HG03521 (cell line): ENCODE data around the gene LITAFD.
A peak's percentile ranks its signal among the peaks of the same experiment; 100 is the strongest.
"Not testable (repeated sequence)": the region's sequence is repeated elsewhere in the genome, so short reads cannot be mapped to it uniquely, and the experiment has no call there.

Experiments
- ATAC-seq: cut with Tn5 transposase; IDR thresholded peaks from one replicate; pipeline ENCODE4 v1.9.1; 2021; ENCODE audit warnings: mild to moderate bottlenecking, moderate library complexity; ENCODE audit not compliant: unreplicated experiment

Gene LITAFD

DNA sequence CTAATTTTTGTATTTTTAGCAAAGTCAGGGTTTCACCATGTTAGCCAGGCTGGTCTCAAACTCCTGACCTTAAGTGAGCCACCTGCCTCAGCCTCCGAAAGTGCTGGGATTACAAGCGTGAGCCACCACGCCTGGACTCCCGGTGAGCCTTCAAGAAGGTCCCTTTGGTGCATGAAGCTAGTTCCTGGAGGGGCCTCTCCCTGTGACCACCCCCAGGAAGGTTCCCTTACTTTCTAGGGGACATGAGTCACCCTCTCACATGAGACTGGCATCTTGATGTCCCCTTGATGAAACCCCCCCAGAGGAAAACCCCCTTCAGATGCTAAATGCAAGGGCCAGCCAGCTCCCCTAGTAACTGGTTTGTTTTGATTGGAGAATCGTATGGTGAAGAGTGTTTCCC lies 26.2 kb upstream of the LITAFD start:
- no peak for ATAC-seq

DNA sequence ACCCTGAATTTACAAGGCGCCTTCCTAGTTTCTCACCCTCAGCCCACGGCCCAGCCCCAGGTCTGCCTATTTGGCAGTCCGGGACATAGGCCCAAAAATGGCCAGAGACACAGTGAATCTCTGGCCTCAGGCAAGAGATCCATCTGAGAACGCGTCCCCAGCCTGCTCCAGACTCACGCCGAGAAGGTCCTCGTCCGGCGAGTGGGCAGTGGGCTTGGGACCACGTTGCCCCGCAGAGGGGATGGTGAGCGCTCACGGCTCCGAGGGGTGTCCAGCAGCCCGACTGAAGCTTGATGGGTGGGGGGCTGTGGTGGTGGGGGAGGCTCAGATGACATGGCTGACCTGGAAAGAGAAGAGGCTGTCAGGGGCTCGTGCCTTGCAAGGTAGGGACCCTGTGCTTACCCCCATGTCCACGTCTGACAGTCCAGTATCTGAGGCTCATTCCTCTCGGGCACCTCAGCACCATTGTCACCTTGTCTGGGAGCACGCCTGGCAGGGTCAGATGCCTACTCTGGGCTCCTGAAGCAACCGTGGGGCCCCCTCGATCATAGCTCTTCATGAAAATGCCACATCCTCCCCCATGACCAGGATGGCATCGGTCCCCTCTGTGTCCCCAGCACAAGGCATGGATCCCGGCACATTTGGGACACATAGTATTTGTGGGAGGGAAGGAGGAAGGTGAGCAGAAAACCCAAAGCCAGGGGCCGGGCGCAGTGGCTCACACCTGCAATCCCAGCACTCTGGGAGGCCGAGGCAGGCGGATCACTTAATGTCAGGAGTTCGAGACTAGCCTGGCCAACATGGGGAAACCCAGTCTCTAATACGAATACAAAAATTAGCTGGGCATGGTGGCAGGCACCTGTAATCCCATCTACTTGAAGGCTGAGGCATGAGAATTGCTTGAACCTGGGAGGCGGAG lies 22.9 kb upstream of the LITAFD start:
- no peak for ATAC-seq

DNA sequence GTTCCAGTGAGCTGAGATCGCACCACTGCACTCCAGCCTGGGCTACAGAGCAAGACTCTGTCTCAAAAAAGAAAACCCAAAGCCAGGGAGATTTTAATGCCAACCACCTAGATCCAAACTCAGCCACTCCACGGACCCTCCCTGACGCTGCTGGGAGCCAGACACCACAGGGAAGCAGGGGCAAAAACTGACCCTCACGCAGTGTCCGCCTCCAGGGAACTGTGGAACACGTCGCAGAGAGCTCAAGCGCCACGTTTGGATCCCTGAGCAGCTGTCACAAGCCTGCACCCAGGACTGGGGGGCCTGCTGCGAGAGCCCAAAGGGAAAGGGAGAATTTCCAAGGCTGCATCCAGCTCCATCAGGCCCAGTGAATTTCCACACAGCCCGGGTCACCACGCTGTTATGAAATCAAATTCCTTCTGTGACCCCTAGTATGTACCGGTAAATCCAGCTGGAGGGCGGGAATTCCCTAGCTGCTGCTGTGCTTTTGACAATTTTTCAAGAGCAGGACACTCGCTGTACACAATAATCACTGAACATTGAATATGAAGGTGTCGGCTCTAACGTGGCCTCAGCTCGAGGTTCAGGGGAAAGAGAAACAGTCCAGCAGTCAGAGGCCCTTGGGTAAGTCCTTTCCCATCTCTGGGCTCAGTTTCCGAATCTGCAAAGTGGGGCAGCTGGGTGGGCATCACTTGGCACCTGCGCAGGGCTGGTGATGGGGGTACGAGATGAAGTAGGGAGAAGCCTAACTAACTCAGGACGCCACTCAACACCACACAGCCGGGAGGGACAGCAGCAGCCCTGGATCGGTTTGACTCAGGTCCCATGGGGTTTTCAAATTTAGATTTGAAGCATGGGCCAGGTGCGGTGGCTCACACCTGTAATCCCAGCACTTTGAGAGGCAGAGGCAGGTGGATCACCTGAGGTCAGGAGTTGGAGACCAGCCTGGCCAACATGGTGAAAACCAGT lies 22.0 kb upstream of the LITAFD start:
- ATAC-seq, result no peak

DNA sequence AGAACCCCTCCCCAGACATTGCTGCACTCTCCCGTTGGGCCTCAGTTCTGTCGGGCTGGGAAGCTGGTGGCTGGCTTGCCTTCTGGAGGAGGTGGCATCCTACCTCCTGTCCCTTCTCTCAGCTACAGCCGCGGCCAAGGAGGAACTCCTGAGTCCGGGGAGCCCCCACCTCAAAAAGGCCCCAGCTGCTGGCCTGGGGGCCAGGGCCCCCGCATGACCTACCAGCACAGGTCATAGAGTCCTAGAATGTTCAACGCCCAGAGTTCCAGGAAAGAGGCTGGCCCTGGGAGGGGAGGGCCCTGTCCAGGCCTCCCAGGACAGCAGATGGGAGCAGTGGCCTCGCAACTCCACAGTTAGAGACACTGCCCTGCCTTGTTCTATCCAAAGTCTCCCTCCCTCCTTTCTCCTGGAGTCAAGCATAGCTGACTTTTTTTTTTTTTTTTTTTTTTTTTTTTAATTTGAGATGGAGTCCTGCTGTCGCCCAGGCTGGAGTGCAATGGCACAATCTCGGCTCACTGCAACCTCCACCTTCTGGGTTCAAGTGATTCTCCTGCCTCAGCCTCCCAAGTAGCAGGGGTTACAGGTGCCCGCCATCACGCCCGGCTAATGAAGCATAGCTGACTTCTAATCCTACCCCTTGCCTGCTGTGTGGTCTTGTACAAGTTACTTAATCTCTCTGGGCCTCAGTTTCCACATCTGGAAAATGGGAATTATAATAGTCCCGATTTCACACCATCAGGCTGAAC lies 20.4 kb upstream of the LITAFD start:
- no peak for ATAC-seq

DNA sequence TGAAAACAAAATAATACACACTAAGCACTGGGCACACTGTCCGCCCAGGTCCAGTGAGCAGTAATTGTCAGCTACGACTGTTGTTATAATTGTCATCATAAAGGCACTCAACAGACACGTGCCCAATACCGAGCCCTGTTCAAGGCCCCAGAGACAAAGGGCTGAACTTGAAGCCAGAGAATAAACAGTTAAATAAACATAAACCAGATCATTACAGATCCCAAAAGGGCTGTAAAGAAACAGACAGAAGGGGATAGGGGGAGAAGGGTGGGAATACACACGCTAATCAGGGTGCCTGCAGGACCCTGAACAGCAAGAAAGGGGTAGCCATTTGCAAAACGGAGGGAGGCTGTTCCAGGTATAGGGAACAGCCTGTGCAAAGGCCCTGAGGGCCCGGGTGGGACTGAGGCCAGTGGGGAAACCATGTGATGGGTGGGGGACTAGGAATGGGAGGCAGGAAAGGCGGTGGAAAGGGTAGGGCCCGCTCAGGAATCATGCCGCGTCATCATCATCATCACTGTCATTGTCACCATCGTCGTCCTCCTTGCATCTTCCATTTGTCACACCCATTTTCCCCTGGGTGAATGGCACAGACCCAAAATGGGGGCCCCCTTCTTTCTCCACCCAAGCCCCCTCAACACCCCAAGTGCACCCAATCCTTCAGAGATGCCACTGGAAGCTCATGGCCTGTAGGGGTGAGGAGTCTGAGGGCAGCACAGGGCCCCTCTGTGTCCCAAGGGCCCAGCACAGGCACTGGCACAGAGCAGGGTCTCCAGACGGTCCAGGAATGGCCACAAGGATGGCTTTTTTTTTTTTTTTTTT lies 19.6 kb upstream of the LITAFD start:
- no peak for ATAC-seq

DNA sequence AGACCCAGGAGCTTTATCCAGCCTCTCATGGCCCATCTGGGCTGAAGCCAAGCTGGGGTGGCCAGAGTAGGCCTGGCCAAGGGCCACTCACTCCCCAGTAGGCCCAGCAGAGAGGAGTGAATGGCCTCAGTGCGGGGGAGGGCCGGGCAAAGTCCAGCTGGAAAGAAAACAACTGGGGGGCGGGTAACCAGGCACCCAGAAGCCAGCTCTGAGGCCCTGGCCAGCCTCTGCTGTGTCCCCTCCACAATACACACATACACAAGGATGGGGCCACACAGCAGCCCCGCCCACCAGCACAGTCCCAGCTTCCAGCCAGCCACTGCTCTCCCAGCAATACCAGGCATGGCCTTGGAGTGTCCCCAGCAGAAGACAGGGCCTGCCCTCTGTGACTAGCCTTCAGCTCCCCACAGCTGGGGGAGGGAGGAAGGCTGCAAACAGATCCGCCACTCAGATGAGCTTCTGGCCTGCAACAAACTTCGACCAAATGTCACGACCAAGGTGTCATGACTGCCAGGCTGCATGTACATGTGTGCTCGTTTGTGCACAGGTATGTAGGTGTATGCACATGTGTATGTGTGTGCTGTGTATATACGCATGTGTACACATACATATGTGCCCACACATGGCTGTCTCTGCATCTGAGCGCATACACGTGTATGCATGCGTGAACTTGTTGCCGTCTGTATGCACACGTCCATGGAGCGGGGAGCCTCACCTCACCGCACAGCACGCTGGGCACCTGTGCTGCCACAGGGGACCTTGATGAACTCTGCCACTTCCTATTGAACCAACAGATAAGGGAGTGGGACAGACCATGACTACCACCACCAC lies 18.3 kb upstream of the LITAFD start:
- no peak for ATAC-seq

DNA sequence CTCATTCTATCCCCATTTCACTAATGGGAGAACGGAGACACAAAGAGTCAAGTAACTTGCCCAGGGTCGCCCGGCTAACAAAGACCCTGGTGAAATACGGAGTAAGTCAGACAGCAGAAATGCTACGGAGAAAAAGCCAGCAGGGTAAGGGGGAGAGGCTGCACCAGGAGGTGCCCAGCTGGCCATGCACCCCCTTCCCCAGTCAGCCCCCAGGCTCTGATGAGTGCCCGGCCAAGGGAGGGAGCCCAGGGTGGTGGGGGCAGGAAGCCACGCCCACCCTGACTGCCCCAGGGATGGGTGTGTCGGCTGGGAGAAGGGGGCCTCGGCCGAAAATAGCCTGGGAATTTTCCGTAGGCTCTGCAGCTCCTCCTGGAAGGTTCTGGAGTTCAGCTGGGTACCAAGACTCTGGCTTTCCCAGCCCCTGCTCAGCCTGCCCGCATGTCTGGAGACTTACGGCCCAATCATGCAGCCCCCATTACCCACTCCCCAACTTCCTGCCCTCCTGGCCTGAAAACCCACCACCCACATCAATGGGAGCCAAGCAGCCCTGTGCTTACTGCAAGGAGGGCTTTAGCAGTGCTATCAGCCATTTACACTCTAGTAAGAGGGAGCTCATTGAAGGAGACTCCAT lies 17.6 kb upstream of the LITAFD start:
- ATAC-seq, result no peak

DNA sequence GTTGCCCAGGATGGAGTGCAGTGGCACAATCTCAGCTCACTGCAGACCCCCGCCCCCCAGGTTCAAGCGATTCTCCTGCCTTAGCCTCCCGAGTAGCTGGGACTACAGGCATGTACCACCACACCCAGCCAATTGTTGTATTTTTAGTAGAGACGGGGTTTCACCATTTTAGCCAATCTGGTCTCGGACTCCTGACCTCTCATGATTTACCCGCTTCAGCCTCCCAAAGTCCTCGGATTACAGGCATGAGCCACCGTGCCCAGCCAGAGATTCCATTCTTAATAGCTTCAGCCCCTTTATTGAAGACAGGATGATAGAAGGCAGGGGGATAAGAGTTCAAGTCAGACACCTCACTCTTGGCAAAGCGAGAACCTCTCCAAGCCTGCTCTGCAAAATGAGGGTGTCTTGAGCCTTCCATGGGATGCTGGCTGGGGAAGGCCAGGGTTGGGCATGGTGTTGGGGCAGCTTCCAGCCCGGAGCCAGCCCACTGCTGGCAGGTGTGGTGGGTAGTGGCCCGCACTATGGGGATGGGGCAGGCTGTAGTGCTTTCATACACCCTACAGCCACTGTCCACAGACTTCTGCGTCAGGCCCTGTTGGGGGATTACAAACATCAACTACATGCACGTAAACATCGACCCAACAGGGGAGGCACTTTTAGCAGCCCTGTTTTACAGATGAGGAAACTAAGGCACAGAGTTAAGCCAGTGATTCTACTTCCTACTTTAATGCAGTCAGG lies 16.8 kb upstream of the LITAFD start:
- ATAC-seq, result no peak

DNA sequence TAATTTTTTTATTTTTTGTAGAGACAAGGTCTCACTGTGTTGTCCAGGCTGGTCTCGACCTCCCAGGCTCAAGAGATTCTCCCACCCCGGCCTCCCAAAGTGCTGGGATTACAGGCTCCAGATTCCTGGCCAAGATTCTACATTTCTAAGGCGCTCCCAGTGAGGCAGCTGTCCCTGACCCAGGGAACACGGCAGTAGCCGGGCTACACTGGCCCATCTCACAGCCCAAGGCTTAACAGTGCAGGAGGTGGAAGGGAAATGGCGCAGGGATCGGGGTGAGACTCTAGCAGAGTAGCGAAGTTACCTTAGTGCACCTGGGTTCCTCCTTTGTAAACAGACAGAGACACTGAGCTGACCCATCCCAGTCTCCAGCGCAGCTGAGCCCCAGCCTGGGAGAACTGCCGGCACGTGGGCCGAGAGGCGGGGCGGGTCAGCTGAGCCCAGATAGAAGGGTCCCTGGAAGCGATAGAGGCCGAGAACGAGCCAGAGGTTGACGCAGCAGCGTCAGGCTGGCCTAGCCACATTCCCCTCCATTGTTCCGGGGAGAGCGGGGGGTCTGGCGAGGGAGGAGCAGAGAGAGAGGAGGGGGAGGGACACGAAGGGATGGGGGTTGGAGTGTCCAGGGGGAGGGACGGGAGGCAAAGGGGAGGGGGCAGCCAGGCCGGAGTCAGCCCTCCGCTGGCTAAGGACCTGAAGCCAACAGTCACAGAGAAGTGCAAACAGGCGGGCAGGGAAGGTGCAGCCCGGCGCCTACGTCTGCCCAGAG lies 15.8 kb upstream of the LITAFD start:
- no peak for ATAC-seq

DNA sequence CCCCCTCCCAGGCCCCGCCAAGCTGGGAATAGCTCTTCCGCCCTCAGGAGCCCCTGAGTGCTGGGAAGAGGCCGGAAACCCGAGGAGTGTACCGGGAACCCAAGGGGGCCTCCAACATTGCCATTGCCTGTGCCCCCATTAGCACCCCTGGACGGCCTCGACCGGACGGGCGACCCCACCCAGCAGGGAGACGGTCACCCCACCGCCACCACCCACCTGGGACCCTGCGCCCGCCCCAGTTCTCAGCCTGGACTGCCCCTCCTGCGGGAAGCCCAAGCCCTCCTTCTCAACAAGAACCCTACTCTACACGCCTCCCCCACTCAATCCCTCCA lies 15.3 kb upstream of the LITAFD start:
- ATAC-seq, result no peak

DNA sequence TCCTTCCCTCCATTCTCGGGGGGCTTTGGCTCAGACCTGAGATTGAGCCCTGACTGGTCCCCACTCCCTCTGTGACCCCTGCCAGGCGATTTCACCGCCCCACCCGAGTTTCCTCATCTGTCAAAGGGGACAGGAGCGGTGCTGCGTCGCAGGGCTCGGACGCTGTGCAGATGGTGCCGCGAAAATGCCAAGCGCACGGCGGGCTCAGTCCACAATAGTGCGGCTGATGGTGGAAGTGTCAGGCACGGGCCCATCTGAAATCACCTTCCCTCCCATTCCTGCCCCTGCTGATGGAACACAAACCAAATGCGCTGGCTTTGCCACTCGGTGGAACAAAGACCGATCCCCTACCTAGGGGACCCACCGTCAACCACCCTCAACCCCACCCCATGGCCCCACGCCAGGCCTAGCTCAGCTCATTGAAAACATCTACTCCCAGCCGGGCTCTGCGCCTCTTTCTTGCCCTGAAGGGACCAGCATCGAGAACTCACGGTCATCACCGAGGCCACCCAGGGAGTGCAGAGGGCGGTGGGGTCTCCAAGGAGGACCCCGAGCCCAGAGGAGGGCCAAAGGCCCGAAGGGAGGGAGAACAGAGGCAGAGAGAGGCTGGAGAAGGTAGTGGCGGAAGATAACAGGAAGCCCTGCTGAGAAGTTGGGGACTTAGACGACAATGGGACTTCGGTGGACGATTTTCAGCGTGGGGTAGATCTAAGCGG lies 14.8 kb upstream of the LITAFD start:
- ATAC-seq, result no peak

DNA sequence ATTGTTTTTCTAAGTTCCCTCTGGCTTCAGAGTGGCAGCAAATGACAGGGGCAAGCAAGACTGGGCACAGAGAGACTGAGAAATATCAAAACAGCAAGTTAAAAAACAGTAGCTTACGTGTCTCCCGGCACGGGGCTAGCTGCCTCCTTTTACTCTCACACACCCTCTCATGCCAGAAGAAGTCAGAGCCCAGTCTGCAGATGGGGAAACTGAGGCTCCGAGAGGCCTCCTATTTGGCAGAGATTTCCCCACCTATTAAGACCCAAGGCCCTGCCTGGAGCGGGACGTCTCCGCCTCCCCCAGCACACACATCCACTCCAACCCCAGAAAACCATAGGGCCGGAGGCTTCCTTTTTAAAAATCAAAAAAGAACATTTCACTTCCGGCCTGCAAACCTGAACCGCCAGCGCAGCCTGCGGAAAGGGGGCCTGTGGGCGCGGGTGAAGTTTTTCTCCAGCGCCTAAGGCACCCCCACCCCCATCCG lies 14.2 kb upstream of the LITAFD start:
- no peak for ATAC-seq

DNA sequence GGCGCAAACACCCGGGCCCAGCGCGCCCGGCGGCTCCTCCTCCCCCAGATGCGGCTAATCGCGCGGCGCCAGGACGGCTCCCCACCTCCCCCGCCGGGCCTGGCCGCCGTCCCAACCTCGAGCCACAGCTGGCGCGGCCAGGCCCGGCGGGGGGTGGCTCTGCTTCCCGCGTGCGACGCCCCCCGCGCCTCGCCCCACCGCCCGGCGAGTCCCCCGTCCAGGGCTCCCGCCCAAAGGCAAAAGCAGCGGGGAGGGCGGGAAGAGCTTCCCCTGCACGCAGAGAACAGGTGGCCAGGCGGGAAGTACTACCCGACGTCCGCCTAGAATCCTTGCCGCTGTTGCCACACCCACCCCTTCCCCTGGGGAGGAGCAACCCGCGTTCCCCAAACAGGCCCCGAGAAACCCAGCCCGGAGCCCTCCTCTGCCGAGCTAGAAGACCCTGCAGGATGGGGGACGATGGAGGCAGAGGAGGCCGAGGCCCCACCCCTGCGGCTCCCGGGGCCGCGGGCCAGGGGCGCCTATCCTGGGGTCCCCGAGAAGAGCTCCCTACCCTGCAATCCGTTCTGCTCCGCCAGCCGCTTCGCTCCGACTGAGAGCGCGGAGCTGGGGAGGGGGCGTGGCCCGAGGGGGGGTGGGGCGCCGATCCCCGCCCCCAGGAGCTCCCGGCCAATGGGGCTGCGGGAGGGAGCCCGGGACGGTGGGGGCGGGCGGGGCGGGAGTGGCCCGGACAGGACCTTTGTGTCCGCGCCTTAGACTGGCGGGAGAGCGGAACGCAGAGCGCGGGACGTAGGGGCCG lies 13.5 kb upstream of the LITAFD start, which contains the start of gene CARHSP1:
Gene CARHSP1 (minus strand): TSS at position 591 of the 796 bp plus-strand sequence. CDS start 9,678 bp downstream, outside the sequence.
- ATAC-seq, result peak; percentile 62

DNA sequence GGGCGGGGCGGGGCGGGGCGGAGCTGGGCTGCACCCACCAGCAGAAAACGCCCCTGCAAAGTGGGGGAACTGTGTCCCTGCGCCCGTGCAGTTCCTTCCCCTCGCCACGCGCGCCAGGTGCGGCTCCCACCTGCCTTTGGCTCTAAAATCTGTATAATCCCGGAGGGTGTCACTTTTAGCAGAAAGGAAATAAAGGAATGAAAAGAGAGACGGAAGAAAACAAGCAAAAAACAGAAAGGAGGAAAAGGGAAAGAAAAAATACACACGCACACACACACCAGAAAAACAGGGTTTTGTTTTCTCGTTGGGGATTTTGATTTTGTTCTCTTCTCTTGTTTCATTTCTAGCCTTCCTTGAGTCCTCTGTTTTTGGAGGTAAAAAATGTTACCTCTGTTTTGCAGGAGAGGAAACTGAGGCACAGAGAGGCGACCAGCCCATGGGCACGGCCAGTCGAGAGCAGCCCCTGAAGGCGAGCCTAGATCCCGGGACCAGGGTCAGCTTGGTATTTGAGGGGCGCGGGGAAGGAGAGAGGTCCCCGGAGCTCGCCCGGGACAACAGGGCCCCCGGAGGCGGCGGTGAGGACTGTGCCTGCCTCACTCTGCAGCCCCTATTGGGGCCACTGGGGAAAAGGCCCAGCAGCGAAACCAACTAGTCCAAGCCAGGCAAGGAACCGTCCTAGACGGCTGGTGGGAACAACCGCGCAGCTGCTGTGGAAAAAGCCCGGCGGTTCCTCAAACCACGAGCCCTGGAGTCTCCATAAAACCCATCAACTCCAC lies 12.8 kb upstream of the LITAFD start:
- no peak for ATAC-seq

DNA sequence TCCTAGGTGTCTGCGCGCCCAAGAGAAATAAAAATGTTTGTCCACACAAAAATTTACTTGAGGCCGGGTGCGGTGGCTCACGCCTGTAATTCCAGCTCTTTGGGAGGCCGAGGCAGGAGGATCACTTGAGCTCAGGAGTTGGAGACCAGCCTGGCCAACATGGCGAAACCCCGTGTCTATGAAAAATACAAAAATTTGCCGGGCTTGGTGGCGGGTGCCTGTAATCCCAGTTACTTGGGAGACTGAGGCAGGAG lies 12.2 kb upstream of the LITAFD start:
- not testable (repeated sequence) for ATAC-seq
